HG03064 (cell line): ENCODE data around the gene C1QL1.

Experiments used
- ATAC-seq: cut with Tn5 transposase; IDR thresholded peaks from one replicate; pipeline ENCODE4 v1.9.1; 2021; ENCODE audit warnings: low read depth; ENCODE audit not compliant: unreplicated experiment

Gene C1QL1

GRCh38 chr17:44989552-44990138 is 21.5 kb upstream of the C1QL1 start:
- no peak for ATAC-seq

- ATAC-seq = no peak
Observed at GRCh38 chr17:44988044-44988942, 20.2 kb upstream of the C1QL1 start.

GRCh38 chr17:44983563-44983962 is 15.5 kb upstream of the C1QL1 start:
- no peak for ATAC-seq

GRCh38 chr17:44982113-44982702 is 14.1 kb upstream of the C1QL1 start:
- no peak for ATAC-seq

- no peak for ATAC-seq
Observed at GRCh38 chr17:44981221-44981968, 13.3 kb upstream of the C1QL1 start.

GRCh38 chr17:44979426-44979995 is 11.4 kb upstream of the C1QL1 start:
- no peak for ATAC-seq

GRCh38 chr17:44978807-44979206 is 10.7 kb upstream of the C1QL1 start:
- ATAC-seq = no peak

GRCh38 chr17:44977814-44978550 is 9.9 kb upstream of the C1QL1 start:
- no peak for ATAC-seq

- no peak for ATAC-seq
Observed at GRCh38 chr17:44977065-44977464, 9.0 kb upstream of the C1QL1 start.

- no peak for ATAC-seq
Observed at GRCh38 chr17:44976206-44976605, 8.1 kb upstream of the C1QL1 start.

- no peak for ATAC-seq
Observed at GRCh38 chr17:44972953-44973352, 4.8 kb upstream of the C1QL1 start.

- ATAC-seq = no peak
Observed at GRCh38 chr17:44971776-44972483, 3.8 kb upstream of the C1QL1 start.

GRCh38 chr17:44970136-44970741 is 2.1 kb upstream of the C1QL1 start:
- no peak for ATAC-seq

- ATAC-seq = no peak
Observed at GRCh38 chr17:44969144-44969780, 1.2 kb upstream of the C1QL1 start.

GRCh38 chr17:44967907-44968224 is 237 bp downstream of the C1QL1 start:
- ATAC-seq = no peak

- ATAC-seq = no peak
Observed at GRCh38 chr17:44967026-44967906, 837 bp downstream of the C1QL1 start.

- ATAC-seq = no peak
Observed at GRCh38 chr17:44966348-44967025, 1.6 kb downstream of the C1QL1 start.
